HG03378 (cell line): ENCODE measurements around the gene DNAJC16.
"Not testable (repeated sequence)": the region's sequence is repeated elsewhere in the genome, so short reads cannot be mapped to it uniquely, and the experiment has no call there.

Source experiments
- ATAC-seq: cut with Tn5 transposase; IDR thresholded peaks from one replicate; pipeline ENCODE4 v1.9.1; 2021; ENCODE audit warnings: mild to moderate bottlenecking, moderate library complexity; ENCODE audit not compliant: unreplicated experiment

The DNAJC16 gene

DNA sequence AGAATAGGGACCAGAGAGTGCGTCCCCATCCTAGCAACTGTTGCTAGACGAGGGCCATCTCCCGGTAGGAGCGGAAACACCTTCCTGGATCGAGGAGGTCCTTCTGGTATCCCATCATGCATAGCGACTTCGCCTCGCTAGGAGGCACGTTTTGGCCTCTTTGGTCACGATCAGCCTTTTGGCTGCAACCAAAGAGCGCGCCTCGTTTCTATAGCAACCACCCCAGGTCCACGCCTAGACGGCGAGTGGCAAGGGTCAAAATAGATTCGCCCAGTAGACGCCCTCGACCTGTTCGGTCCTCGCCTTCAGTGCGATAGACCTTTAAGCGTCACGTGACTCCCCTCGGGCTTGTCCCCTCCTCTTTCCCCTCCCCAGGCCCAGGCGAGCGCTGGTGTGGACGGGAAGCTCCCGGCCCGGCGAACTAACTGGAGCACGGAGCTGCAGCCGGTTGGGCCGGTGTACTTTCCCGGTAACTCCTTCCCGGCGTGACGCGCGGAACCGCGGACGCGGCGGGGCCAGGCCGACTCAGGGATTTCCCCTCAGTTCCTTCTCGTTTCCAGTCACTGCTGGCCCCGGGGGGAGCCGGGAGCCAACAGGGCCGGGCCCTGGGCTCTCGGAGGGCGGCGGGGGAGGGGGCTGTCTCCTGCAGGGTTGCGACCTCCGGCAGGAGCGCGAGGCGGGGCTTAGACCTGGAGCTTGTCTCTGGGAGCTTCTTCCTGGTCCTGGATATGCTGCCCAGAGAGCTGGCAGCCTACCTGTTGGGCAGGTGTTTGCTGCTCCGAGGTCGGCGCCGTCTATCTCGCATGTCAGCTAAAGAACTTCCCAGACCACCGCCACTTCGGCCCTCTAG, at the start of gene DNAJC16:
Gene DNAJC16, plus strand, starts transcription at position 359 of the 850 bp plus-strand sequence. CDS start 2,258 bp downstream, outside the sequence.
- ATAC-seq = peak; percentile 72

DNA sequence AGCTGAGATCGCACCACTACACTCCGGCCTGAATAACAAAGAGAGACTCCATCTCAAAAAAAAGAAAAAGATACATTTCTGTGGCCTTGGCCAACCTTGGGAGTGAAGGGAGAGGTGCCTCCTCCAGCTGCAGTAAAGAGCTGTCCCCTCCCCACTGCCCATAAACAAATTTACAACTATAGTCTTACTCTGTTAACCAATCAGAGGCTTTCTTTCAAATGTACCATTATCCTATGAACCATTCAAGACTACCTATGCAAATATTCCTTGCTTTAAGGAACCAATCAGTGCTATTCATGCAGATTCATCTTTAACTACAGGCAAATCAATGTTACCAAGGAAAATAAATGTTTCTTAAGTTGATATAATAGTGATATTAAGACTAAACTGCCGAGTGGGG, 49.7 kb upstream of the DNAJC16 start:
- no peak for ATAC-seq

DNA sequence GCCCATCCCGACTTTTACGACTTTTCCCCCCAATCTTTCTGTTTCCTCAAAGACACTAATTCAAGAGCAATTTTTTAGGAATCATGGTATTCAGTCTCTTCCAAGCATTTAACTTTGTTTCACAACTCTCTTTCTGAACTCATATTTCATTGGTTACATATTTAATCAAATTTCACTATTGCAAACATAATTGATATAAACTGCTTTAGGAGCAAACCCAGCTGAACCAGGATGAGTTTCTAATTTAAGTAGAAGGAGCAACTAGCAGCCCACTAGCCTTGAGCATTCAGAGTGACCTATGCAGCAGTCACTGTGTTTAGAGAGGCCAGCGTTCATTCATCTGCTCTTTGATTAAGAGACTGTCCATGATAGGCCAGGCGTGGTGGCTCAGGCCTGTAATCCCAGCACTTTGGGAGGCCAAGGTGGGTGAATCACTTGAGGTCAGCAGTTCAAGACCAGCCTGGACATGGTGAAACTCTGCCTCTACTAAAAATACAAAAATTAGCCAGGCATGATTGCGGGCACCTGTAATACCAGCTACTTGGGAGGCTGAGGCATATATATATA, 48.9 kb upstream of the DNAJC16 start:
- ATAC-seq = no peak

DNA sequence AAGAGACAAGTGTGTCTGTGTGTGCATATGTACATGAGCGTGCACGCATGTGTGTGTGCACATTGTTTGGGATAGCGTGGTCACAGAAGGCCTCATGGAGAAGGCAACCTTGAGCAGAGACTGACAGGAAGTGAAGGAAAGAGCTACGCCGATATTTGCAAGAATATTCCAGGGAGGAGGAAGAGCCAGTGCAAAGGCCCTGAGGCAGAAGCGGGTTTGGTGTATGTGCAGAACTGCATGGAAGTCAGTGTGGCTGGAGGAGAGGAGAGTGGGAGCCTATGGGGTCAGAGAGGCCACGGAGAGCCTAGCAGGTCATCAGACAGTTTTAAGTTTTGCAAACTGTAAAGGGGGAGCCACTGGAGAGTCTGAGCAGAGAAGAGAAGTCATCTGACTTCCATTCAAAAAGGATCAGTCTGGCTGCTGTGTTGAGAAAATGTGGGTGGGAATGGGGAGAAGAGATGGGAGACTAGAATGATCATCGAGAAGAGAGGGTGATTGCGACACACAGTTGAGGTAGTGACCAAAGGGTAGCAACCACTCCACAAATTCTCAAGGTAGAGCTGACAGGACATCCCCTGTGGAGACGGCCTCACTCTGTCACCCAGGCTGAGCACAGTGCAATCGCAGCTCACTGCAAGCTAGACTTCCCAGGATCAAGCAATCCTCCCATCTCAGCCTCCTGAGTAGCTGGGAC, 46.8 kb upstream of the DNAJC16 start:
- ATAC-seq = no peak

DNA sequence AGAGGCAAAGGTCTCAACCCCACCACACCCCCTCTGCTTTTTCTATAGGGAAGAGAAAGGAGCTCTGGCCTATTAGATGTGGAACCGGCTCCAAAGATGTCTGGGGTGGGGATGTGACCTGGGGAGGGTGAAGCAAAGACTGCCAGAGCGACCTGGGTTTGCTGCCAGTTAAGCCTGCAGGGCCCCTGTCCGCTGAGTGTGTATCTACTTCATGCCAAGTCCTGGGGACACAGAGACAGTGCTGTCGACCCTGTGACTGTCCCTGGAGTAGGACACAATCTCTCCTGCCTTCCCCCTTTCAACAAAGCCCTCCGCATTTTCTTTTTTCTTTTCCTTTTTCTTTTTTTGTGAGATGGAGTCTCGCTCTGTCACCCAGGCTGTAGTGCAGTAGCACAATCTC, 44.2 kb upstream of the DNAJC16 start:
- ATAC-seq = not testable (repeated sequence)

DNA sequence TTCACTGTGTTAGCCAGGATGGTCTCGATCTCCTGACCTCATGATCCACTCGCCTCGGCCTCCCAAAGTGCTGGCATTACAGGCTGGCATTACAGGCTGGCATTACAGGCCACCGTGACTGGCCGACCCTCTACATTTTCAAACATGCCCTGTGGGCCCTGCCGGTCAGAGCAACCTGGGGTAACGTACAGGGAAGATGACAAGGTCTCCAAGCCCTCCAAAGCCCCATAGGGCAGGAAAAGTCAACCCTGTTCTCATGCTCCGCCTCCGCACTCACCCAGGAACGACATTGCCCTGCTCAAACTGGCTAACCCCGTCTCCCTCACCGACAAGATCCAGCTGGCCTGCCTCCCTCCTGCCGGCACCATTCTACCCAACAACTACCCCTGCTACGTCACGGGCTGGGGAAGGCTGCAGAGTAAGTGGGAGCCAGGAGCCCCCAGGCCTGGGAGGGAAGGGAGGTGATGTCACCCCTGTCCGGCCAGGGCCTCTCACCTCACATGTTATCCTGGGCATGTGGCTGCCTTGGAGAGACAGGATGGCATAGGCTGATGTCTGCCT, 43.6 kb upstream of the DNAJC16 start:
- ATAC-seq = not testable (repeated sequence)

DNA sequence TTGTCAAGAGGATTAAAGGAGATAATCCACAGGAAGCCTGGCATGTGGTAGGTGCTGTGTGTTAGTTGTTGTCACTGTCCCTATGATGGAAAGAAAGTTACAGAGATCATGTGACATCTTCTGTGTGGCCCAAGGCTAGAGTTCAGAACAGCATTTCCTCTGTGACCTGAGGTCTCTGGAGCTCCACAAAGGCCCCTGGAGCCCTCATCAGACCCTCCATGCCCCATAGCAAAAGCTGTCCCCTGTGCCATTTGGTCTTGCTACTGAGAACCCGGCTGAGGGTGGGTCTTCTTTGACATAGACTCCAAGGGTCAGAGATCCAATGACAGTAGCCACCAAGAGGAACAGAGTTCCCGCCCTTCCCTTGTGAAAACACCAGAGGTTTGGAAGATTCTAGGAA, 42.7 kb upstream of the DNAJC16 start:
- no peak for ATAC-seq

DNA sequence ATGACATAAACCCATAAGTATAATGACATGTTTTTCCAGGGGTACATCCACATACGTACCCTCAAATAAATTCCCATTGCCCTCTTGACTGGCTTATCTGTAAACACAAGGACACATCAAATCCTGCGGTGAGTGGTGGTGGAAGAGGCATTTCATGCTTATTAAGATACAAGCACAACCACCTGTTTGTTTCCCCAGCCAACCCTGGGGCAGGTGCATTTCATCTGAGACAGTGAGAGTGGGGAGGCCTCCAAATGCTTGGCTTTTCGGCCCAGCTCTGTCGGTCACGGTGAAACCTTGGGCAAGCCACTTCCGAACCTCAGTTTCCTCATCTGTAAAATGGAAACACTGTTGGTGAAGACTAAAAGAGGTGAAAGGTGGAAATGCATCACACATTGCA, 42.2 kb upstream of the DNAJC16 start:
- ATAC-seq = not testable (repeated sequence)

DNA sequence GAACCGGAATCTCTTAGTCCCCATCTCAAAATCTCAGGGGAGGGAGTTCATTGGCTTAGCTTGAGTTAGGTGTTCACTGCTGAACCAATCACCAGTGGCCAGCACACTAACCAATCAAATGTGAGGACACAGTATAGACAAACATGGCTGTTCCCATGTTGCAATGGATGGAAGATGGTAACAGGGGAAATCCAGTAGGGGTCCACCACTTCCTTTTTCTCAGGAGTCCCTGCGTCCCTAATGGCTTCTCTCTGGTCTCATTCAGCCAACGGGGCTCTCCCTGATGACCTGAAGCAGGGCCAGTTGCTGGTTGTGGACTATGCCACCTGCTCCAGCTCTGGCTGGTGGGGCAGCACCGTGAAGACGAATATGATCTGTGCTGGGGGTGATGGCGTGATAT, 41.0 kb upstream of the DNAJC16 start:
- ATAC-seq = no peak

DNA sequence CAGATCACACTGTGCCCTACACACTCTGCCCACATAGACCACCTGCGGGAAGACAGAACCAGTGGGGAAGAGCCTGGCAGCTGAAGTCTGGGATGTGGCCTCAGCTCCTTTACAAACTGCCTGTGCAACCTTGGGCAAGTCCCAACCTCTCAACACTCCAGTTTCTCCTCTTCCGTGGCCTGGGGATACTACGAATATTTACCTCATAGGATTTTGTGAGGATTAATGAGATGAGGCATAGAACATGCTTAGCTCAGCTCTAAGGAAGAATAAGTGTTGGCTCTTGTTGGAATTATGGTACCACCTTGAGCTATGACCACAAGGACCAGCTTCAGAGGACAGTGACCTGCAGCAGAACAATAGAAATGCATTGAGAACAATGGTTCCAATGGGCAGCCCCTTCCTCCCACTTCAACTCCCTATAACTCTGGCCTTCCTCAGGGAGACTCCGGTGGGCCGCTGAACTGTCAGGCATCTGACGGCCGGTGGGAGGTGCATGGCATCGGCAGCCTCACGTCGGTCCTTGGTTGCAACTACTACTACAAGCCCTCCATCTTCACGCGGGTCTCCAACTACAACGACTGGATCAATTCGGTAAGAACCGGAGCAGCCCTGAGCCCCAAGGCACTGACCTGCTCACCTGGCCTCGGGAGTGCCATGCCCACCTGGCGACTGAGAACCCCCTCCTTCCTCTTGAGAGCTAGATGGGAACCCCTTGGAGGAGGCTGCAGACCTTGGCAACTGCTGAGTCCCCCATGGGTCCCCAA, 39.6 kb upstream of the DNAJC16 start:
- ATAC-seq = not testable (repeated sequence)

DNA sequence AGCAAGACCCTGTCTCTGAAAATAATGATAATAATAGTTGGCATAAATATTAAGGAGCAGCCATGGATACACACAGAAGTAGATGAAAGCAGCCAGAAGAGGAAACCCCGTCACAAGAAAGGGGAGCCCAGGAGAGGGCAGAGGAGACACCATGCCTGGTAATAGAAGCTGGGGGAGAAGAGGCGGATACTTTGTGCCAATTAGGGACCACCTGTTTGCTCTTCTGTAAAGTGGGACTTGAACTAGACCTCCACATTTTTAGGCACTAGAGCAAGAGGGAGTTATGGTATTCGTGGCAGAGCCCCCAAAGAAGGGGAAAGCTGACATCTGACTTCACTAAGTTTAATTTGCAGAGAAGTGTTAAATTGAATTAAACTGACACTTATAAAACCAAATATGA, 38.3 kb upstream of the DNAJC16 start:
- no peak for ATAC-seq

DNA sequence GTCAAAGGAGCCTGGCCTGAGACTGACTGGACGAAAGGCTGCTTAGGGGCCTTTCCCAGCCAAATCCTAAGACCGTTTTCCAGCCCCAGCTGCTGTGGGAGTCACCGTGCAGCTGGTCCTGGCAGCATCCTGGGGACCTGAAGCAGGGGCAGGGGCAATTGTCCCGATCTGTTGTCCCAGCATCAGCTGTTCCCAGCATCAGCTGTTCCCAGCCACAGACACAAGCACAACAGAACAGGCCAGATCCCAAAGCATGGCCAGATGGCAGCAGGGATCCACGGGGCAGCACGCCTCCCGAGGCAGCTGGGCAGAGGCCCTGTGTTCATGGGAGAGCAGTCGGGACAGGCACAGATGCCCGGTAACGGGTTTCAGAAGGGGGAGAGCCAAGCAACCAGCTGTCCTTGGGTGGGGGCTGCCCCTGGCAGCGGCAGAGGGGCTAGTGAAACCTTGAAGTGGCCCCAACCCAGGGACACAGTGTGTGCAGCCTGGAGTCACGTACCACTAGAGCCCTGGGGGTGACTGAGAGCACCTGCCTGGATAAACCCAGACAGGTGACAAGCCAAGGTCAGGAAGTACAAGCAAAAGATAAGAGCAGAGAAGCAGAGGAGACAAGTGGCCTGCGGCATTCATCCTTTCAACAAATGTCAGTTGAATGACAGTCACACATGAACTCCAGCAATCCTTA, 37.5 kb upstream of the DNAJC16 start:
- ATAC-seq = no peak

DNA sequence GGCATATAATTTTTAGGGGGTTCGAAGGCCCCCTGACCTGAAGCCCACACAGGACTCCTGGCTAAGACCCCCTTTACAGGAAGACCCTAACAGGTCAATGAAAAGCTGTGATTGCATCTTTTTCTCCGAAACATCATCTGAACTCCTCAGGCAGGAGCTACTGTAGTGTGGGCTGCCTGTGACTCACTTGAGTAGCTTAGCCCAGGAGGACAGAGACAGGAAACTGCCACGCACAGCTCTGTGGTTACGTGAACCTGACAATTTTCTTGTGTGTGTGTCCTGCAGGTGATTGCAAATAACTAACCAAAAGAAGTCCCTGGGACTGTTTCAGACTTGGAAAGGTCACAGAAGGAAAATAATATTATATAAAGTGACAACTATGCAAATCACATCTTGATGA, 35.6 kb upstream of the DNAJC16 start:
- not testable (repeated sequence) for ATAC-seq

DNA sequence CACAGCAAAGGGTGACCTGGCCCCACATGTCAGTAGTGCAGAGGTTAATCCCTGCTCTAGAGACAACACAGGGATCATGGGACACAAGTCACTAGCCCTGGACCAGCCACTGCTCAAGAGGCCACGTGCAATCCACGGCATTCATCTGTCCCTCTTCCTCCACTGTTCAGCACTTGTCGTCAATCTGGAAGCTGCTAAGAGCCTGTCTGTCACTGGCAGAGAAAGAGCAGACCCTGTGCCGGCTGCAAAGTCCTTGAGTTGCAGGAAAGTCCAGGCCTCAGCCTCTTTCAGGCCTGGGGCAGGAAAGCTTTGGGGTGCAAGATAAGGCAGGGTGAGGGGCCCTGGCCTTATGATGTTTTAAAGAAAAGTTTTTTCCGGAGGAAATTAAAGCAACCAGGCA, 34.1 kb upstream of the DNAJC16 start:
- no peak for ATAC-seq

DNA sequence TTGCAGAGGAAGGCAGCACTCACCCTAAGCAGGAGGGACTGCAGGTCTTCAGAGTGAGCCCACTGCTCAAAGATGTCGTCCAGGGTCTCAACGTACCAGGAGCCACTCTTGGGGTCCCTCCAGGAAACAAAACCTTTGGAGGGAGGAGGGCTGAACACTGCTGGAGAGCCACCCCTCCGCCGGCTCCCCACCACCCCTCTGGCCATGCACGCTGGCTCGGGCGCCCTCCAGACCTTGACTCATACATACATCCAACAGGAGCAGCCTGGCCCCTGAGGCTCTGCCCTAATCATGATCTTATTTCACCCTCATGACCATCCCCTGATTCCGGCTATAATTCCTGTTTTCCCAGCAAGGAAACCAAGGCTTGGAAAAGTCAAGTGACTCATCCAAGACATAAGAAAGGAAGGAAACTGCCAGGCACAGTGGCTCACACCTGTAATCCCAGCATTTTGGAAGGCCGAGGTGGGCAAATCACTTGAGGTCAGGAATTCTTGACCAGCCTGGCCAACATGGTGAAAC, 32.7 kb upstream of the DNAJC16 start:
- no peak for ATAC-seq

DNA sequence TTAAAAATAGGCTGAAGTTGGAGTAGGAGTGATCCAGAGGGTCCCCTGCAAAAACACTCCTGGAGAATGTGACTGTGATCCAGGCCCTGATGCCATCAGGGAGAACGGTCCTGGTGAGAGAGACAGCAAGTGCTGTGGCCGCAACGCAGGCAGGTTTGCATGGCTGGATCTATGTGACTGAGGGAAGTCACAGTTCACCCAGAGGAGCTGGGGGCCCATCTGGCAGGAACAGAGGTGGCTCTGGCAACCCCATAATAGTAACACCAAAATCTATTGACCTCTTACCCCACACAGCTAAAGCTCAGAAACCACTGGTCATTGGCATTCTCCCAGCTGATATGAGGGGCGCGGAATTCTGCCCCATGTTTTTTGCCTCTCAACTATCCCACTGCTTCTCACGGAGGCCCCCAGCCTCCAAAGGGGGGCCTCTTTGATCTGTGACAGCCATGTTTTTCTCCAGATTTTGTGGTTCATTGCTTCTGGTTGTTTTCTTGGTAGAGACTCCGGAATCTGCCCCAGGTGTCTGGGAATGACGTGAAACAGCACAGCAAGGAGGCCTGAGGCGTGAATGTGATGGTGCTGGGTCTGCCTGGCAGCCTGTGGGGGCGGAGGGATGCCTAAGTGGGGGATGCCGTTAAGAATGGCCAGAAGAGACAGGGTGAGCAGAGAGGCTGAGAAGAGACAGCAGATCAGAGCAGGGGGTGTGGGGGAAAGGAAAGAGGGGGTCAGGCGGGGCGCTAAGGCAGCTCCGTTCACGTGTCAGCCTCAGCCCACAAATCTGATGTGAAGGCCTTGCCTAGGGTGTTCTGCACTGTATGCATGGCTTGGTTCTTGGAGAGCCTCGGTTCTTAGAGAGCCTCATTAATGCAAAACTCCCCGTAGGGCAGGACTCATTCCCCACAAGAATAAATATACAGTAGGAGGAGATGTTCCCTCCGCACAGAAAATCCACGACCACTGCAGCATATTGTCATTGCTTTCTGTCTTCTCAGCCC, 26.2 kb upstream of the DNAJC16 start:
- ATAC-seq = no peak

DNA sequence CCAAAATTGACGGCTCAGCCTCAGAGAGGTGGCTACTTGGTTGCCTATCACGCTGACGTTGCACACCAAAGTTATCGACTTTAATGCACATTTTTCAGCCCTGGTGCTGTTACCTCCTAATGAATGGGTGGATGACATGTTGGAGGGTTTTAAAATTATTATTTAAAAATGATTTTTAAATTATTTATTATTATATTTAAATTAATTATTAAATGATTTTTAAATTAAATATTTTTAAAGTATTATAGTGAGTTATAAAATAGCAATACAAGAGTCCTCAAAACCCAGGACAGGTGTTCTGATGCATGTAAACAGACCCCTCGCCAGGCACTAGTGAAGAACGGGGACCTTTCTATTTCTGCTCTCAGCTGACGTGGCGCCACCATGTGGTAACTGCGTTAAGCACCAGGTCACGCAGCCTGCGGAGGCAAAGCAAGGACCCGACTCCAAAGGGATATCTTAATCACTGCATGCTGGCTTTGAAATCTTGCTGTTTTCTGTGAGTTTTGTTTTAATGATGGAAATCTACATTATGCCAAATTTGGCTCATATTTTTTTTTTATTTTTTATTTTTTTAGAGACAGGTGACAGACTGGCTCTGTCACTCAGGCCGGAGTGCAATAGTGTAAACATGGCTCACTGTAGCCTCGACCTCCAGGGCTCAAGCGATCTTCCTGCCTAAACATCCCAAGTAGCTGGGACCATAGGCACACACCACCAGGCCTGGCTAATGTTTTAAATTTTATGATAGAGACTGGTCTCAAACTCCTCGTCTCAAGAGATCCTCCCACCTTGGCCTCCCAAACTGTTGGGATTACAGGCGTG, 25.2 kb upstream of the DNAJC16 start:
- no peak for ATAC-seq

DNA sequence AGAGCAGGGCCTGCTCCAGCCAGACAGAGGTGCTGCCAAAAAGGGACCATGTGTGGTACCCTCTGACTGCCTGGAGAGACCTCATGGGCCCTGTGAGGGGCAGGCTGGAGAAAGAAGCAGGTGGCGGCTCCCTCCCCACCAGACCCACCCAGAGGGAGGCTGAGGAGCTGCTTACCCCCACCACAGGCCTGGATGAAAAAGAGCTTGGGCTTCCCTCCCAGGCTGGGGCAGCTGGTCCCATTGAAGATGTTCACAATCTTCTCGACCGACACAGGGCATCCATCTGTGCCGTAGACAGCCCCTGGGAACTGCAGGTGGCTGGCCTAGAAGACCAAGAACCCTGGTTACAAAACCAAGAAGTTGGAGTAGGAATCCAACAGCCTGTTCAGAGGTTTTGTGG, 22.2 kb upstream of the DNAJC16 start:
- ATAC-seq = no peak
